ENCODE data around the gene TNS3.

DNA sequence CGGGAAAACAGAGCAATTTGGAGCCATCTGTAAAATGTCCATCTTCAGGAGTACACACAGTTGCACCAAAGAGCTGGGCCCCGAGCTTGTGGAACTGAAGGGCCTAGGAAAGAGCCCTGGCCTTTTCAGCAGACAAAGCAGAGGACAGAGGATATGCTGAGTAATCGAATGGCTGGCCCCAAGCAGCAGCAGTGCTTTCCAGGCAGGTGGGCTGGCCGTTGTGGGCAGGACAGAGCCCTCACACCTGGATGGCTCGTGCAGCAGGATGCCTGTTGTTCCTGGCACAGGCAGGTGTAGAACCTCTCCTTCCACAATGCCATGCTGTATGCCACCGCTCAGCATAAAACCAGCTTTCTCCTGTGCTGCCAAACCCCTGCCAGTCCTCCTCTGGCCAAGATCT is 32.5 kb upstream of the TNS3 start:
- TF ChIP-seq POLR2A (IDR thresholded peaks at IDR 0.05) (no peak), POLR2AphosphoS5 (IDR thresholded peaks at IDR 0.05) (no peak)
- TF ChIP-seq, protein P1, sequence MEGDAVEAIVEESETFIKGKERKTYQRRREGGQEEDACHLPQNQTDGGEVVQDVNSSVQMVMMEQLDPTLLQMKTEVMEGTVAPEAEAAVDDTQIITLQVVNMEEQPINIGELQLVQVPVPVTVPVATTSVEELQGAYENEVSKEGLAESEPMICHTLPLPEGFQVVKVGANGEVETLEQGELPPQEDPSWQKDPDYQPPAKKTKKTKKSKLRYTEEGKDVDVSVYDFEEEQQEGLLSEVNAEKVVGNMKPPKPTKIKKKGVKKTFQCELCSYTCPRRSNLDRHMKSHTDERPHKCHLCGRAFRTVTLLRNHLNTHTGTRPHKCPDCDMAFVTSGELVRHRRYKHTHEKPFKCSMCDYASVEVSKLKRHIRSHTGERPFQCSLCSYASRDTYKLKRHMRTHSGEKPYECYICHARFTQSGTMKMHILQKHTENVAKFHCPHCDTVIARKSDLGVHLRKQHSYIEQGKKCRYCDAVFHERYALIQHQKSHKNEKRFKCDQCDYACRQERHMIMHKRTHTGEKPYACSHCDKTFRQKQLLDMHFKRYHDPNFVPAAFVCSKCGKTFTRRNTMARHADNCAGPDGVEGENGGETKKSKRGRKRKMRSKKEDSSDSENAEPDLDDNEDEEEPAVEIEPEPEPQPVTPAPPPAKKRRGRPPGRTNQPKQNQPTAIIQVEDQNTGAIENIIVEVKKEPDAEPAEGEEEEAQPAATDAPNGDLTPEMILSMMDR (IDR thresholded peaks at IDR 0.05), result no peak
